GM19240 (cell line): ENCODE measurements around the gene AKAP6.
"Not testable (repeated sequence)": the region's sequence is repeated elsewhere in the genome, so short reads cannot be mapped to it uniquely, and the experiment has no call there.

Source experiments
- DNase-seq: peaks from one replicate; pipeline ENCODE4 v3.0.0; 2011; ENCODE audit warnings: low spot score; ENCODE audit not compliant: insufficient read length

The AKAP6 gene

GRCh38 chr14:32435411-32435810 is 106.3 kb downstream of the AKAP6 start:
- DNase-seq, result no peak

GRCh38 chr14:32436993-32437392 is 107.9 kb downstream of the AKAP6 start:
- no peak for DNase-seq

GRCh38 chr14:32438517-32438916 is 109.4 kb downstream of the AKAP6 start:
- DNase-seq, result no peak

GRCh38 chr14:32443890-32444661 is 115.0 kb downstream of the AKAP6 start:
- DNase-seq, result no peak

GRCh38 chr14:32447371-32447770 is 118.3 kb downstream of the AKAP6 start:
- DNase-seq, result no peak

GRCh38 chr14:32449648-32450047 is 120.5 kb downstream of the AKAP6 start:
- DNase-seq, result no peak

GRCh38 chr14:32450919-32451675 is 122.0 kb downstream of the AKAP6 start:
- DNase-seq, result no peak

DNA sequence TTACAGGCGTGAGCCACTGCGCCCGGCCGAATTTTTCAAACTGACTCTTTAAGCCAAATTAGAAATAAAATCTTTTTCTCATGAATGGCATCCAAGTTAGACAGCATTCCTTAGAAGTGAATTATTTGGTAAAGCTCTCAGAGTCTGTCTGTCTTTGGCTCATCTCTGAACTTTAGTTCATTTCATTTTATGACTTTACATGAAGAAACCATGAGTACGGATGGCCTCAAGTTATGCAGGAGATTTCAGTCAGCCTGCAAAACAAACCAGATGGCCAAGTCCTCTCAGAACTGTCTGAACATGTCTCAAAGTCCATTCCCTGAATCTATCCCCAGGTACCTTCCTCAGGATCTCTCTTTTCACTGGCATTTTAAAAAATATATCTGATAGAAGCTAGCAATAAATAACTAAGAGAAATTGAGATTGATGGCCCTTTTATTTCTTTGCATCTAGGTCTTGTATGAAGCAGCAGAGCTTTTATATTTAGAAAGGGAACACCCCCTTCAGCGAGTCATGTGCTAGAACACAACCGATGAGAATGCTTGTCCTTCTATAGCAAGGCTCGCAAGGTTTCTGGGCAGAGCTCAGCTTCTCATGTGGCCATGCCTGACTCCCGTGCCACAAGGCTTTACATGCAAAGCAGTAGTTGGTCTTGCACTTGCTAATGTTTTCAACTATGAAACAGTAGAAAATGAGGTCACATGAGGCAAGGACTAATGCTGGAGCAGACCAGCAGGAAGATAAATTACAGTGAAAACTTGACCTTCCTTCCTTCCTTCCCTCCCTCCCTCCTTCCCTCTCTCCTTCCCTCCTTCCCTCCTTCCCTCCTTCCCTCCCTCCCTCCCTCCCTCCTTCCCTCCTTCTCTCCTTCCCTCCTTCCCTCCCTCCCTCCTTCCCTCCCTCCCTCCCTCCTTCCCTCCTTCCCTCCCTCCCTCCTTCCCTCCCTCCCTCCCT is 125.0 kb downstream of the AKAP6 start:
- no peak for DNase-seq

GRCh38 chr14:32457213-32457920 is 128.3 kb downstream of the AKAP6 start:
- no peak for DNase-seq

DNA sequence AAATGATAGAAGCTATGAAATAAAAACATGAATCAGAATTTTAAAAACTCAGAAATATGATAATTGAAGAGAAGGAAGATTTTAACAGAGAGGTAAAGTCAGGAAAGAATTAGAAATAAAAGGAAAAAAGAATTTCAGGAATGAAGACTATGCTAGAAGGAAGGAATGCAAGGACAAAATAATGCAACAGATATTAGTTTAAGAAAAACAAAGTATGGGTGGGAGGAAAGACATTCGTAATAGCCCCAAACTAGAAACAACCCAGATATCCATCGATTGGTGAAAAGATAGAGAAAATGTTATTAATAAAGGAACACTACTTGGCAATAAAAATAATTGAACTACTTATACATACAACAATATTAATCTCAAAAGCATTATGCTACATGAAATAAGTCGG is 129.6 kb downstream of the AKAP6 start:
- DNase-seq, result no peak

GRCh38 chr14:32460267-32460666 is 131.2 kb downstream of the AKAP6 start:
- DNase-seq, result no peak

GRCh38 chr14:32462553-32462952 is 133.5 kb downstream of the AKAP6 start:
- not testable (repeated sequence) for DNase-seq

DNA sequence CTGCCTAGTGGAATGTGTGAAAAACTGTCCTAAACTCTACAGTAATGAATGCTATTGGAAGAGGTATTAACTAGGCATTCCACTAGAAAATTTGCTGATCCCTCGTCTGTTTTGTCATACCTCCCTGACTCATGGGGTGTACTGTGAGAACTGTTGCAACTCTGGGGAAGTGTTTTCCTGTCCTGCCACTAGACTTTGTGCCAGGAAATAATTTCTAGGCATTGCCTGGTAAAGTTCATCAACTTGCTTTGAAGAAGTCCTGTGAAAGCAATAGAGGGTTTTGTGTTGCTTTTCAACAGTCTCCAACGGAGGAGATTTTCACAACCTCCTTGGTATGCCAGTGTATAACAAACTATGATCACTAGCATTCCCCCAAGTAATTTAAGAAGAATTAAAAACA is 139.9 kb downstream of the AKAP6 start:
- no peak for DNase-seq

GRCh38 chr14:32469388-32470160 is 140.5 kb downstream of the AKAP6 start:
- DNase-seq, result no peak

DNA sequence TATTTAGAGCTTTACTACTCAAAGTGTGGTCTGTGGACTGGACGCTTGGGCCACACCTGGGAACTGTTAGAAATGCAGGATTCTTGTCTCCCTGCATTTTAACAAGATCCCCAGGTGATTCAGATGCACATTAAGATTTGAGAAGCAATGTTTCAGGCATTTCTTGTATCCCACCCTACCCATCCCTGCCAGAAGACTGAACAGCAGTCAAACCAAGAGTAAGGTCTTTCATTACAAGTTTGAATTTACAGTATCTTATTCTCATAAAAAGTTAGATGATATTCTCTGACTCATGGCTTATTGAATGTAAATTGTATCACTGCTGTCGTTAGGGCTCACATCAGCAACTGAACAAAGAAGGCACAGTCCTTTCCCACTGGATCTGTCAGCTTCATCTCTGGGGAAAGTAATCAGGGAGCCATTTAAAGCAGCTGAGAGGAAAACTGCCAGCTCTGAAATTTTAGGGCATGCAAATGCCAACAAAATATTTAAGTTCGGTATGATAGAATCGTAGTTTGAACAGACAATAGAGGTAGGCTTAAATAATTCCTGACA is 141.1 kb downstream of the AKAP6 start:
- no peak for DNase-seq

DNA sequence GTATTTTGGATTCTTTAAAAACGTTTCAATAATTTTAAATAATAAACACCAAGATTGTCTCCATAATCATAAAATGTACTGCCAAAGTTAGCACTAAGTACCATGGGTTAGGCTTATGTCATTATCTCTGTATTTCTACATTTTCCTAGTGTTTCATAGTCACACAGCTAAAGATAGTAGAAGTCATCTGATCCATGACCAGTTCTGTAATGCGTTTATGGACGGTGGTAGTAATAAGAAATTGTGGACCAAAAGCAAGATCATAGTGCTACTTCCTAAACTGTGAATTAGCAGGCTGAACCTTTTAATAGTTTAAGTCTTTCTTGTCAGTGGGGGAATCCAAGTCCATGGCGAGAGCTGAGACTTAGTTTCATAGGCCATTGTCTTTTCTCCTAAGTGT is 142.1 kb downstream of the AKAP6 start:
- DNase-seq, result no peak

GRCh38 chr14:32472076-32472475 is 143.0 kb downstream of the AKAP6 start:
- DNase-seq, result no peak

GRCh38 chr14:32472512-32473463 is 143.7 kb downstream of the AKAP6 start:
- no peak for DNase-seq

DNA sequence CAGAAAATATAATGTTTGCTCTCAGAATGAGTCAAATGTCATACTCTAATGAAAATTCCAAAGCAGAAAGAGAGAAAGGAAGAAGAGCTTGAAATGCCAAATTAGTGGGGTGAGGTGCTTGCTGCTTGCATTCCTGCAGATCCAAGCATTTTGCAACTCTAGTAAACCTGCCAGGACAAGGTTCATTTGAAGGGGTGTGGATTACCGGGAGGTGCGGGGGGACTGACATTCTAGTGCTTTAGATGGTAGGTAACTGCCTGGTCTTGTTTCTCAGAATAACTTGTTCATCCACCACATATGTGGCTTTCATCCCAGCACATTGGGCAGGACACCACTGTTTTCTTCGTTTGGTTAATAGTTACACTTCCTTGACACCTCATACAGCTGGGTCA is 144.4 kb downstream of the AKAP6 start:
- no peak for DNase-seq
